ENCODE measurements around the gene TRAPPC2L. TPM values are rescaled to one million over a fixed set of nuclear protein-coding genes. Genes with fewer than 3 reads are reported as not detected.

The TRAPPC2L gene
- total RNA-seq, 1 experiment from 2014 or later, result 79.1 TPM

- H3K27ac Mint-ChIP-seq (ENCODE audit: unreplicated experiment), result no peak within 1 kb of the TSS
- no peaks in the 10 kb centered on the region for H3K9me3 Mint-ChIP-seq (ENCODE audit: low read depth, unreplicated experiment)
- BruUV-seq (replicated peaks), result no TSS peak
- peaks cover 9% of the 10 kb centered on the region for H3K36me3 Mint-ChIP-seq (ENCODE audit: insufficient read depth, unreplicated experiment)
- CTCF ChIA-PET, result no interaction called here
- no peaks in the 10 kb centered on the region for H3K4me1 Mint-ChIP-seq (ENCODE audit: low read depth, unreplicated experiment)
- no peak within 1 kb of the TSS for H3K4me3 Mint-ChIP-seq (ENCODE audit: low read depth, unreplicated experiment)
- intact Hi-C loops (cut with micrococcal nuclease; ENCODE audit: unreplicated experiment), result no loop called here
- TF ChIP-seq CTCF (IDR thresholded peaks at IDR 0.05; ENCODE audit: unreplicated experiment), result no peak
- peaks cover 58% of the 10 kb centered on the region for H3K27me3 Mint-ChIP-seq (ENCODE audit: unreplicated experiment)
- DNase-seq, result no peak
These were observed 9.4 kb downstream of the TRAPPC2L start, which contains the start of gene PABPN1L for GRCh38 chr16:88866151-88866920. TSS of gene PABPN1L (minus strand) at chr16:88866660. CDS start at chr16:88866606, 54 bp downstream.

- no TSS peak for BruUV-seq (replicated peaks)
- CTCF ChIA-PET, result interaction anchor here (0.5 kb wide), 1 partner anchor 405 kb away, joined by 3 read pairs; no protein-coding TSS in a partner anchor
- Mint-ChIP-seq H3K27me3 (ENCODE audit: unreplicated experiment) (peaks cover 72% of the 10 kb centered on the region), H3K36me3 (ENCODE audit: insufficient read depth, unreplicated experiment) (peaks cover 5% of the 10 kb centered on the region), H3K27ac (ENCODE audit: unreplicated experiment) (no peak overlapping the region), H3K4me3 (ENCODE audit: low read depth, unreplicated experiment) (no peak overlapping the region), H3K4me1 (ENCODE audit: low read depth, unreplicated experiment) (no peaks in the 10 kb centered on the region), H3K9me3 (ENCODE audit: low read depth, unreplicated experiment) (no peaks in the 10 kb centered on the region)
- no peak for DNase-seq
- no peak for TF ChIP-seq CTCF (IDR thresholded peaks at IDR 0.05; ENCODE audit: unreplicated experiment)
- intact Hi-C loops (cut with micrococcal nuclease; ENCODE audit: unreplicated experiment), result no loop called here
These were observed 10.8 kb downstream of the TRAPPC2L start for GRCh38 chr16:88867581-88868246.

- Mint-ChIP-seq H3K4me3 (ENCODE audit: low read depth, unreplicated experiment) (no peak overlapping the region), H3K27ac (ENCODE audit: unreplicated experiment) (no peak overlapping the region), H3K9me3 (ENCODE audit: low read depth, unreplicated experiment) (no peaks in the 10 kb centered on the region), H3K36me3 (ENCODE audit: insufficient read depth, unreplicated experiment) (no peaks in the 10 kb centered on the region), H3K4me1 (ENCODE audit: low read depth, unreplicated experiment) (no peaks in the 10 kb centered on the region), H3K27me3 (ENCODE audit: unreplicated experiment) (peaks cover 85% of the 10 kb centered on the region)
- no peak for DNase-seq
- TF ChIP-seq CTCF (IDR thresholded peaks at IDR 0.05; ENCODE audit: unreplicated experiment), result no peak
- CTCF ChIA-PET, result no interaction called here
- BruUV-seq (replicated peaks), result no TSS peak
- intact Hi-C loops (cut with micrococcal nuclease; ENCODE audit: unreplicated experiment), result no loop called here
These were observed 12.2 kb downstream of the TRAPPC2L start for GRCh38 chr16:88868974-88869672.

- intact Hi-C loops (cut with micrococcal nuclease; ENCODE audit: unreplicated experiment), result no loop called here
- BruUV-seq (replicated peaks), result no TSS peak
- peaks cover 90% of the 10 kb centered on the region for H3K27me3 Mint-ChIP-seq (ENCODE audit: unreplicated experiment)
- H3K9me3 Mint-ChIP-seq (ENCODE audit: low read depth, unreplicated experiment), result no peaks in the 10 kb centered on the region
- H3K27ac Mint-ChIP-seq (ENCODE audit: unreplicated experiment), result no peak overlapping the region
- DNase-seq, result no peak
- no peaks in the 10 kb centered on the region for H3K4me1 Mint-ChIP-seq (ENCODE audit: low read depth, unreplicated experiment)
- no peak for TF ChIP-seq CTCF (IDR thresholded peaks at IDR 0.05; ENCODE audit: unreplicated experiment)
- H3K36me3 Mint-ChIP-seq (ENCODE audit: insufficient read depth, unreplicated experiment), result no peaks in the 10 kb centered on the region
- H3K4me3 Mint-ChIP-seq (ENCODE audit: low read depth, unreplicated experiment), result no peak overlapping the region
- CTCF ChIA-PET, result no interaction called here
These were observed 12.7 kb downstream of the TRAPPC2L start for GRCh38 chr16:88869673-88869980.
